ENCODE measurements around the gene COL8A2. TPM values are rescaled to one million over a fixed set of nuclear protein-coding genes. Genes with fewer than 3 reads are reported as not detected.

The COL8A2 gene
- total RNA-seq, 1 donor from 2014 or later: 18.1 TPM

- DNase-seq (ENCODE audit: low spot score): no peak
- no peak overlapping the region for H3K4me3 Mint-ChIP-seq (ENCODE audit: unreplicated experiment)
- no peak overlapping the region for H3K27ac Mint-ChIP-seq (ENCODE audit: unreplicated experiment)
These were observed 8.1 kb downstream of the COL8A2 start for GRCh38 chr1:36116901-36117300.

GRCh38 chr1:36115931-36116330 is 9.1 kb downstream of the COL8A2 start:
- Mint-ChIP-seq H3K36me3 (ENCODE audit: low read depth) (no peaks in the 10 kb centered on the region), H3K27me3 (ENCODE audit: low read depth) (no peaks in the 10 kb centered on the region), H3K4me3 (ENCODE audit: unreplicated experiment) (no peak overlapping the region), H3K9me3 (ENCODE audit: low read depth) (no peaks in the 10 kb centered on the region), H3K4me1 (ENCODE audit: low read depth) (peaks cover 45% of the 10 kb centered on the region), H3K27ac (ENCODE audit: unreplicated experiment) (peak overlapping the region; percentile 87)
- no peak for TF ChIP-seq CTCF (IDR thresholded peaks at IDR 0.05)
- DNase-seq (ENCODE audit: low spot score): no peak

More at GRCh38 chr1:36116901-36117300, 8.1 kb downstream of the COL8A2 start:
- Mint-ChIP-seq H3K9me3 (ENCODE audit: low read depth) (no peaks in the 10 kb centered on the region), H3K36me3 (ENCODE audit: low read depth) (no peaks in the 10 kb centered on the region), H3K27me3 (ENCODE audit: low read depth) (no peaks in the 10 kb centered on the region), H3K4me1 (ENCODE audit: low read depth) (peaks cover 42% of the 10 kb centered on the region)
- TF ChIP-seq CTCF (IDR thresholded peaks at IDR 0.05): no peak

GRCh38 chr1:36115200-36115669 is 9.8 kb downstream of the COL8A2 start:
- no peaks in the 10 kb centered on the region for H3K27me3 Mint-ChIP-seq (ENCODE audit: low read depth)
- H3K4me1 Mint-ChIP-seq (ENCODE audit: low read depth): peaks cover 46% of the 10 kb centered on the region
- peak overlapping the region; percentile 87 for H3K27ac Mint-ChIP-seq (ENCODE audit: unreplicated experiment)

GRCh38 chr1:36114371-36114770 is 10.7 kb downstream of the COL8A2 start:
- no peak overlapping the region for H3K27ac Mint-ChIP-seq (ENCODE audit: unreplicated experiment)
- no peaks in the 10 kb centered on the region for H3K27me3 Mint-ChIP-seq (ENCODE audit: low read depth)
- no peak for DNase-seq (ENCODE audit: low spot score)
- no peaks in the 10 kb centered on the region for H3K9me3 Mint-ChIP-seq (ENCODE audit: low read depth)
- no peaks in the 10 kb centered on the region for H3K36me3 Mint-ChIP-seq (ENCODE audit: low read depth)
- H3K4me1 Mint-ChIP-seq (ENCODE audit: low read depth): peaks cover 41% of the 10 kb centered on the region
- H3K4me3 Mint-ChIP-seq (ENCODE audit: unreplicated experiment): no peak overlapping the region
- no peak for TF ChIP-seq CTCF (IDR thresholded peaks at IDR 0.05)

More at GRCh38 chr1:36115200-36115669, 9.8 kb downstream of the COL8A2 start:
- Mint-ChIP-seq H3K36me3 (ENCODE audit: low read depth) (no peaks in the 10 kb centered on the region), H3K9me3 (ENCODE audit: low read depth) (no peaks in the 10 kb centered on the region), H3K4me3 (ENCODE audit: unreplicated experiment) (peak overlapping the region; percentile 25)
- DNase-seq (ENCODE audit: low spot score): no peak
- no peak for TF ChIP-seq CTCF (IDR thresholded peaks at IDR 0.05)

- DNase-seq (ENCODE audit: low spot score): no peak
- no peaks in the 10 kb centered on the region for H3K9me3 Mint-ChIP-seq (ENCODE audit: low read depth)
- H3K36me3 Mint-ChIP-seq (ENCODE audit: low read depth): no peaks in the 10 kb centered on the region
- TF ChIP-seq CTCF (IDR thresholded peaks at IDR 0.05): peak; percentile 19
- H3K4me3 Mint-ChIP-seq (ENCODE audit: unreplicated experiment): no peak overlapping the region
- peaks cover 50% of the 10 kb centered on the region for H3K4me1 Mint-ChIP-seq (ENCODE audit: low read depth)
- no peaks in the 10 kb centered on the region for H3K27me3 Mint-ChIP-seq (ENCODE audit: low read depth)
- H3K27ac Mint-ChIP-seq (ENCODE audit: unreplicated experiment): no peak overlapping the region
These were observed 12.2 kb downstream of the COL8A2 start for GRCh38 chr1:36112823-36113222.
